Measurements from ENCODE around the gene SLC25A51. TPM values are rescaled to one million over a fixed set of nuclear protein-coding genes. Genes with fewer than 3 reads are reported as not detected.
A peak's percentile ranks its signal among the peaks of the same experiment; 100 is the strongest.
"Not testable (repeated sequence)": the region's sequence is repeated elsewhere in the genome, so short reads cannot be mapped to it uniquely, and the experiment has no call there.

Gene SLC25A51
- total RNA-seq, 6 donors from 2014 or later = 19.4 to 51.4 (median 31.9) TPM

DNA sequence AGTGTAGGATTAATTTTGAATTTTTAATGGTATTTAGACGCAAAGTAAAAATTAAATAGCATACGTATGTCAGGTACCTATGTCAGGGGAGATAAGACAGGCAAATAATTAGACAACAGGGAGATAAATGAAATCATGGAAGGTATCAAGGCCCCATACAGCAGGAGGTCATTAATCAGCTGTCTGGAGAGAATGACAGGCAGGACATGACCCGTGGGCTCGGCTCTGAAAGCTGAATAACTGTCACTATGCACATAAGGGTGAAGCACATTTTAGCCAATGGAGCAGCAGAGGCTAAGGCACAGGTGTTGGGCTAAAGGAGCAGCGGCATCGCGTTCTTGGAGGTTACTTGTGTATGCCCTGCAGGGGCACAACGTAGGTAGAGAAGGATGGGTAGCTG is 11.9 kb downstream of the SLC25A51 start:
- peaks cover 8 to 81% (median 40%) of the 10 kb centered on the region in 4 donors for H3K36me3 ChIP-seq

GRCh38 chr9:37891042-37891441 is 12.9 kb downstream of the SLC25A51 start:
- not testable (repeated sequence) for H3K4me1 ChIP-seq; ATAC-seq (ENCODE audit: low FRiP score in 2 of 2); H3K27ac ChIP-seq; H3K9me3 ChIP-seq; H3K4me3 ChIP-seq; H3K27me3 ChIP-seq
- H3K36me3 ChIP-seq = peaks cover 8 to 78% (median 34%) of the 10 kb centered on the region in 4 donors
- WGBS, 2 donors = 95 to 96% methylated on average over 11 to 15 of the region's 17 CpGs
- DNase-seq = peak in 1 of 2 donors; percentile 73

More for the DNA sequence above, 11.9 kb downstream of the SLC25A51 start:
- H3K4me1 ChIP-seq = no peaks in the 10 kb centered on the region
- DNase-seq = no peak
- H3K27me3 ChIP-seq = no peaks in the 10 kb centered on the region
- no peak for ATAC-seq (ENCODE audit: low FRiP score in 2 of 2)
- no peak overlapping the region for H3K4me3 ChIP-seq
- H3K27ac ChIP-seq = no peak overlapping the region
- TF ChIP-seq EP300 (IDR thresholded peaks at IDR 0.05) (no peak), POLR2A (IDR thresholded peaks at IDR 0.05) (no peak), POLR2AphosphoS5 (IDR thresholded peaks at IDR 0.05) (no peak)
- TF ChIP-seq, protein P1, sequence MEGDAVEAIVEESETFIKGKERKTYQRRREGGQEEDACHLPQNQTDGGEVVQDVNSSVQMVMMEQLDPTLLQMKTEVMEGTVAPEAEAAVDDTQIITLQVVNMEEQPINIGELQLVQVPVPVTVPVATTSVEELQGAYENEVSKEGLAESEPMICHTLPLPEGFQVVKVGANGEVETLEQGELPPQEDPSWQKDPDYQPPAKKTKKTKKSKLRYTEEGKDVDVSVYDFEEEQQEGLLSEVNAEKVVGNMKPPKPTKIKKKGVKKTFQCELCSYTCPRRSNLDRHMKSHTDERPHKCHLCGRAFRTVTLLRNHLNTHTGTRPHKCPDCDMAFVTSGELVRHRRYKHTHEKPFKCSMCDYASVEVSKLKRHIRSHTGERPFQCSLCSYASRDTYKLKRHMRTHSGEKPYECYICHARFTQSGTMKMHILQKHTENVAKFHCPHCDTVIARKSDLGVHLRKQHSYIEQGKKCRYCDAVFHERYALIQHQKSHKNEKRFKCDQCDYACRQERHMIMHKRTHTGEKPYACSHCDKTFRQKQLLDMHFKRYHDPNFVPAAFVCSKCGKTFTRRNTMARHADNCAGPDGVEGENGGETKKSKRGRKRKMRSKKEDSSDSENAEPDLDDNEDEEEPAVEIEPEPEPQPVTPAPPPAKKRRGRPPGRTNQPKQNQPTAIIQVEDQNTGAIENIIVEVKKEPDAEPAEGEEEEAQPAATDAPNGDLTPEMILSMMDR (IDR thresholded peaks at IDR 0.05) = no peak
- H3K9me3 ChIP-seq = no peaks in the 10 kb centered on the region
- 87 to 93% methylated on average over 8 of the region's 8 CpGs for WGBS, 2 donors

DNA sequence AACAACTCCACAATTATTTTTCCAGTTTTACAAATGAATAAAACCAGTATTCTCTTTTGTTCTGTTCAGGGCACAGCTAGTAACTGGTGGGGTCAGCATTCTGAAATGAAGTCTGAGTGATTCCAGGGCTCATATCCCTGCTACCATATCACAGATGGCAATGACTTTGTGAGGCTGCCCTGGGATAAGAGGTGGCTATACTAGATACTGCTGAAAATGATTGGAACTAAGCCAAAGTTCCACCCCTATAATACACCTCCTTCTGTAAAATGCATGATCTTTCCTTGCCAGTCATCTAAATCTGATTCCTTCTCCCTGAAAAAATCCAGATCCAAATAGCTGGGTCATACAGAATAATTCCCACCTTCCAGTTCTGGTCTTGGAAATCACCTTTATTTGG is 14.4 kb downstream of the SLC25A51 start:
- no peaks in the 10 kb centered on the region for H3K27me3 ChIP-seq
- no peak overlapping the region for H3K4me3 ChIP-seq
- H3K4me1 ChIP-seq = no peaks in the 10 kb centered on the region
- TF ChIP-seq, protein P1 (IDR thresholded peaks at IDR 0.05) = no peak
- TF ChIP-seq EP300 (IDR thresholded peaks at IDR 0.05) (no peak), POLR2A (IDR thresholded peaks at IDR 0.05) (no peak), POLR2AphosphoS5 (IDR thresholded peaks at IDR 0.05) (no peak)
- peaks cover under 1 to 70% (median 25%) of the 10 kb centered on the region in 4 donors for H3K36me3 ChIP-seq
- no peak for ATAC-seq (ENCODE audit: low FRiP score in 2 of 2)
- no peak overlapping the region for H3K27ac ChIP-seq
- DNase-seq = no peak
- H3K9me3 ChIP-seq = no peaks in the 10 kb centered on the region

DNA sequence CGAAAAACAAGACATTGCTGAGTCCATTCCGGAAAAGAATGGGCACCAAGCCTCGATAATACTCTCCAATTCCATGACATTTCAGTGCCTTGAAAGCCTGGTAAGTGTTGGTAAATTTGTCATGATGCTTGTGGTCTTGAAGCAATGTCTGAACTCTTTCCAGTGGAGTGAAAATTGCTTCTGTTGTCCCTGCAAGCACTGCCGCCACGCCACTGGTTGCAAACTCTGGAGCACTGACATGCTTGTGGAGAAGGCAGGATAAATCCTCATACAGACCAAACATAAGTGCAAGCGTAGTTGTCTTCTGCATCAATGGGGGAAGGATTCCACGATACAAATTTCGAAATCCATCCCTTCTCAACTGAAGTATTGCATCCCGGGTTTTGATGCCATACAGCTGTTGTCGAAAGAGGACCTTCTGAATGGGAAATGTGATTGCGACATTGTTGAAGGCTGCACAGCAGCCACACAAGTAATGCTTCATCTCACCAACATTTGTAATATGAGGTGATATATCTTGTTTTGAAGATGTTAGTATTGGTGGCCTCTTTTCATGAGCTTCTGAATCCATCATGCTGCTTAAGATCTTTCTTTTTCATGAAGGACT is 15.8 kb downstream of the SLC25A51 start:
- WGBS, 2 donors = 77 to 90% methylated on average over 11 of the region's 11 CpGs

GRCh38 chr9:37880916-37881479 is 22.9 kb downstream of the SLC25A51 start:
- ATAC-seq (ENCODE audit: low FRiP score in 2 of 2) = no peak
- no peak overlapping the region for H3K4me3 ChIP-seq
- no peaks in the 10 kb centered on the region for H3K9me3 ChIP-seq
- 86 to 96% methylated on average over 2 of the region's 2 CpGs for WGBS, 2 donors
- DNase-seq = no peak
- H3K36me3 ChIP-seq = peaks cover 0 to 26% (median 8%) of the 10 kb centered on the region in 4 donors
- no peak overlapping the region for H3K27ac ChIP-seq
- TF ChIP-seq, protein P1 (IDR thresholded peaks at IDR 0.05) = no peak
- TF ChIP-seq POLR2A (IDR thresholded peaks at IDR 0.05) (no peak), POLR2AphosphoS5 (IDR thresholded peaks at IDR 0.05) (no peak), EP300 (IDR thresholded peaks at IDR 0.05) (no peak)
- H3K27me3 ChIP-seq = no peaks in the 10 kb centered on the region
- H3K4me1 ChIP-seq = no peaks in the 10 kb centered on the region

More for the DNA sequence above, 15.8 kb downstream of the SLC25A51 start:
- not testable (repeated sequence) for H3K4me3 ChIP-seq; H3K27ac ChIP-seq; H3K4me1 ChIP-seq; H3K27me3 ChIP-seq; DNase-seq; H3K9me3 ChIP-seq; ATAC-seq (ENCODE audit: low FRiP score in 2 of 2)
- TF ChIP-seq POLR2AphosphoS5 (IDR thresholded peaks at IDR 0.05) = peak; percentile 24 to 43
- H3K36me3 ChIP-seq = peaks cover 0 to 55% (median 13%) of the 10 kb centered on the region in 4 donors

DNA sequence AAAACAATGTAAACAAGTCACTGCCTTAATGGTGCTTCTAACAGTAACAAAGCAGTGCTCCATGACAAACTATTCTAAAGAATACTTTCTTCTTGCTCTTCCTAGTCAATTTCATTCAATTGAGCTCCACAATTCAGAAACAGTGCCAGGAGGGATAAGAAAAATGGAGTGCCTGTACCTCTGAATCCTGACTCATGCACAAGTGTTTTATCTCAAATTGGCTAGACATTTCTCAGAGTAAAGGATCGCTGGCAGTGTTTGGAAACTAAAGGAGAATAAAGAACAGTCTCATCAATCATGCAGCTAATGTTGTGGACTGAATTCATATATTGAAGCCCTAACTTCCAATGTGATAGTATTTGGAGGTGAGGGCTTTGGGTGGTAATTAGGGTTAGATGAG is 27.6 kb downstream of the SLC25A51 start:
- TF ChIP-seq, protein P1 (IDR thresholded peaks at IDR 0.05) = no peak
- TF ChIP-seq POLR2AphosphoS5 (IDR thresholded peaks at IDR 0.05) (no peak), POLR2A (IDR thresholded peaks at IDR 0.05) (no peak), EP300 (IDR thresholded peaks at IDR 0.05) (no peak)
- no peaks in the 10 kb centered on the region for H3K9me3 ChIP-seq
- no peak overlapping the region for H3K4me3 ChIP-seq
- DNase-seq = no peak
- no peak for ATAC-seq (ENCODE audit: low FRiP score in 2 of 2)
- no peaks in the 10 kb centered on the region for H3K4me1 ChIP-seq
- peaks cover 0 to 20% (median 7%) of the 10 kb centered on the region in 4 donors for H3K36me3 ChIP-seq
- WGBS, 2 donors = 91 to 93% methylated on average over 1 of the region's 1 CpG
- H3K27ac ChIP-seq = no peak overlapping the region
- H3K27me3 ChIP-seq = no peaks in the 10 kb centered on the region

Data from upper lobe of left lung (tissue), 6 donors.